BJ (cell line): ENCODE data around the gene NECTIN2. TPM values are rescaled to one million over a fixed set of nuclear protein-coding genes. Genes with fewer than 3 reads are reported as not detected.
"Not testable (repeated sequence)": the region's sequence is repeated elsewhere in the genome, so short reads cannot be mapped to it uniquely, and the experiment has no call there.

Experiments used
- CTCF ChIA-PET: fragments of 350-600 bp; formaldehyde crosslinking; extraction: SDS; loops from one replicate; lab custom pipeline; 2021; ENCODE audit warnings: antibody characterized with exemption, inconsistent platforms; lab: Yijun Ruan, JAX
- POLR2A ChIA-PET: fragments of 300-600 bp; sonication (Branson Sonifier 250); formaldehyde crosslinking; extraction: SDS; loops from one replicate; lab custom pipeline; 2021; ENCODE audit warnings: antibody characterized with exemption; lab: Charles Lee
- DNase-seq: peaks from one replicate; pipeline ENCODE4 v3.0.0-alpha.2; 2011; ENCODE audit warnings: low read depth
- H3K27me3 ChIP-seq: 2 replicates; pipeline ENCODE4 v1.6.0; 2011; ENCODE audit warnings: low read length; ENCODE audit not compliant: control insufficient read depth, insufficient read depth
- H3K36me3 ChIP-seq: 2 replicates; pipeline ENCODE4 v1.5.1; 2011; ENCODE audit warnings: low read length; ENCODE audit not compliant: control insufficient read depth, insufficient read depth
- H3K4me3 ChIP-seq: 2 replicates; pipeline ENCODE4 v1.5.1; 2011; ENCODE audit warnings: low read depth, mild to moderate bottlenecking, control low read depth, low read length
- polyA plus RNA-seq: library from polyadenylated mRNA; depleted of rRNA; stranded (reverse); fragments of >200 nt; gene quantifications from 2 replicates; pipeline ENCODE4 v1.2.3, GENCODE V29; 2011
- TF ChIP-seq, protein P1 (sequence below): IDR thresholded peaks from 2 replicates; pipeline ENCODE4 v1.5.1; 2011; ENCODE audit warnings: low read depth, mild to moderate bottlenecking, control low read depth, inconsistent platforms, low read length, moderate library complexity; ENCODE audit not compliant: insufficient read depth

Gene NECTIN2
- polyA plus RNA-seq, 1 experiment, result 107 TPM

DNA sequence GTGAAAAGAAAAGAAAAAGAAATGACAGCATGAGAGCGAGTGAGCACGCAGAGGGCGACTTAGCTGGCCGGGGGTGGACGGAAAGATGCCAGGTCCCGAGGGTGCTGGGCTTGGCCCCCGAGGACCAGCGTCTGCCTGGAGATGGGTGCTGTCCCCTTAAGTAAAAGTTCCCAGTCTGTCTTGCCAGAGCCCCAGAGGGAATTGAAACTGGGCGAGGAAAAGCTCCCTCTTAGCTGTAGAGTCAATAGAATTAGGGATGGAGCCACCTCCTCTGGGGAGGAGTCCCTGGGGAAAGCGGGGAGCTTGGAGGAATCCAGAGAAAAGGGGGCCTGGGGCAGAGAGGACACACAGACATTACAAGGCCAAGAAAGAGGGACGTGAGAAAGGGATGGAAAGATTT, 23.9 kb upstream of the NECTIN2 start:
- Histone ChIP-seq H3K27me3 (peaks cover 7% of the 10 kb centered on the region; the same call in 1 of the 2 replicates), H3K36me3 (no peaks in the 10 kb centered on the region), H3K4me3 (no peak overlapping the region)
- TF ChIP-seq, protein P1, sequence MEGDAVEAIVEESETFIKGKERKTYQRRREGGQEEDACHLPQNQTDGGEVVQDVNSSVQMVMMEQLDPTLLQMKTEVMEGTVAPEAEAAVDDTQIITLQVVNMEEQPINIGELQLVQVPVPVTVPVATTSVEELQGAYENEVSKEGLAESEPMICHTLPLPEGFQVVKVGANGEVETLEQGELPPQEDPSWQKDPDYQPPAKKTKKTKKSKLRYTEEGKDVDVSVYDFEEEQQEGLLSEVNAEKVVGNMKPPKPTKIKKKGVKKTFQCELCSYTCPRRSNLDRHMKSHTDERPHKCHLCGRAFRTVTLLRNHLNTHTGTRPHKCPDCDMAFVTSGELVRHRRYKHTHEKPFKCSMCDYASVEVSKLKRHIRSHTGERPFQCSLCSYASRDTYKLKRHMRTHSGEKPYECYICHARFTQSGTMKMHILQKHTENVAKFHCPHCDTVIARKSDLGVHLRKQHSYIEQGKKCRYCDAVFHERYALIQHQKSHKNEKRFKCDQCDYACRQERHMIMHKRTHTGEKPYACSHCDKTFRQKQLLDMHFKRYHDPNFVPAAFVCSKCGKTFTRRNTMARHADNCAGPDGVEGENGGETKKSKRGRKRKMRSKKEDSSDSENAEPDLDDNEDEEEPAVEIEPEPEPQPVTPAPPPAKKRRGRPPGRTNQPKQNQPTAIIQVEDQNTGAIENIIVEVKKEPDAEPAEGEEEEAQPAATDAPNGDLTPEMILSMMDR, result no peak
- ChIA-PET POLR2A (no interaction called here), CTCF (interaction anchor here (0.6 to 1.4 kb wide), 4 partner anchors 15 to 98 kb away, joined by 3 to 8 read pairs (median 4); no protein-coding TSS in a partner anchor)
- no peak for DNase-seq

DNA sequence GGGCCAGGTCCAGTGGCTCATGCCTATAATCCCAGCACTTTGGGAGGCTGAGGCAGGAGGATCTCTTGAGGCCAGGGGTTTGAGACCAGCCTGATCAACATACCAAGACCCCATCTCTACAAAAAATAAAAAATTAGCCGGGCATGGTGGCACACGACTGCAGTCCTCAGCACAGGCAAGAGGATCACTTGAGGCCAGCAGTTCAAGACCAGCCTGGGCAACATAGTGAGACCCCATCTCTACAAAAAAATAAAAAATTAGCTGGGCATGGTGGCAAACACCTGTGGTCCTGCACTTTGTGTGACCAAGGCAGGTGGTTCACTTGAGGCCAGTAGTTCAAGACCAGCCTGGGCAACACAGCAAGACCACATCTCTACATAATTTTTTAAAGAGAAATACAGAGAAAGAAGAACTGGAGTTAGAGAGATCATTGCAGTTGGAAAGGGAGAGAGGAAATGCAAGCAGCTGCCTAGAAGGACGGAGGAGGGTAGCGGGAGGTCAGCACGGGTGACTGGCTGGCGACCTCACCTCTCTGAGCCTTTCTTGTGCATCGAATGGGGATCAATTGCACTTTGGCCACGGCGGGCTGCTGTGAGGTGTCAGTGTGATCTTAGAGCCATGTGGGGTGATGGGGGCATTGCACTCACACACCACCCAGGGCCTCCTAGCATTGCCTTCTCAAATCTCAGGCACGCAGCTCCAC, 23.3 kb upstream of the NECTIN2 start:
- CTCF ChIA-PET, result interaction anchor here (0.6 to 1.9 kb wide), 6 partner anchors 13 to 99 kb away, joined by 3 to 6 read pairs (median 4); partner anchors contain the start of gene BCAM
- Histone ChIP-seq H3K27me3 (peaks cover 7% of the 10 kb centered on the region; the same call in 1 of the 2 replicates), H3K36me3 (no peaks in the 10 kb centered on the region), H3K4me3 (no peak overlapping the region)
- DNase-seq, result no peak
- TF ChIP-seq, protein P1, result no peak
- POLR2A ChIA-PET, result no interaction called here

DNA sequence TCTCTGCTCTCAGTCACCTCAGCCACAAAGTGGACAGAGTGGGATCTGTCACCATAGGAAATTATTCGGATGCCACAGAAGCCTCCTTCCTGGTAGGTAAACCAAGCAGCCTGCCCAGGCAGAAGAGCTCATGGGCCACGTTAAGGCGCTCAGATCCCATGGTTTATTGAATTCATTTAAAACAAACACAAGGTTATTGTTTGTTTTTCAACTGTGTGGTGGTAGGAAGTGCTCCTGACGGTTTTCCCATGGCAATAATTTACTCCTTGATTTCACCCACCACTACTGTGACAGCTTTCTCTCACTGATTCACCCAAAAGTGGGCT, 22.8 kb upstream of the NECTIN2 start:
- DNase-seq, result no peak
- no peak overlapping the region for H3K4me3 ChIP-seq
- peaks cover 7% of the 10 kb centered on the region; the same call in 1 of the 2 replicates for H3K27me3 ChIP-seq
- H3K36me3 ChIP-seq, result no peaks in the 10 kb centered on the region
- TF ChIP-seq, protein P1, result no peak
- ChIA-PET POLR2A (no interaction called here), CTCF (interaction anchor here (1.0 to 1.9 kb wide), 5 partner anchors 14 to 99 kb away, joined by 3 to 6 read pairs (median 4); partner anchors contain the start of gene BCAM)

DNA sequence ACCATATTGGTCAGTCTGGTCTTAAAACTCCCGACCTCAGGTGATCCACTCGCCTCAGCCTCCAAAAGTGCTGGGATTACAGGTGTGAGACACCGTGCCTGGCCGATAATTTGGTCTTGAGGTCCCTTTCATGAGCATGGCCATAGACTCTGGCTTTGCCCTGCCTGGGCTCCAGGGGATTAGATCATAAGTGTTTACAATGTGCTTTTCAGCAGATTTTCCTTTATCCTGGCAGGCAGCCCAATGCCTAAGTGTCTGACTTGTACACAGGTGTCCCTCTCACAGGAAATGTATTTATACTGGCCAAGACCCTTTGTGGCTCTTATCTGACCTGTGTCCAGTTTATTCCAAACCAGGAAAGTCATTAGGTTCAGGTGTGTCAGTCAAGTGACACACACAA, 21.3 kb upstream of the NECTIN2 start:
- CTCF ChIA-PET, result interaction anchor here (1.9 kb wide), 1 partner anchor 41 kb away, joined by 5 read pairs; no protein-coding TSS in a partner anchor

DNA sequence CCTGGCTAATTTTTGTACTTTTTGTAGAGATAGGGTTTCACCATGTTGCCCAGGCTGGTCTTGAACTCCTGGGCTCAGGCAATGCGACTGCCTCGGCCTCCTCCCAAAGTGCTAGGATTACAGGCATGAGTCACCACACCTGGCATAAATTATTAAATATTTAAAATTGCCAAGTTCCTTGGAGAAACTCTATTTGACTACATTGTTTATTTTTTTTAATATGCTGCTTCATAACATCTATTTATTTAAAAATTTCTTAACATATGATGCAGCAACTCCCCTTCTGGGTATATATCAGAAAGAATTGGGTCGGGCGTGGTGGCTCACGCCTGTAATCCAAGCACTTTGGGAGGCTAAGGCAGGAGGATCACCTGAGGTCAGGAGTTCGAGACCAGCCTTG, 13.2 kb upstream of the NECTIN2 start:
- CTCF ChIA-PET, H3K4me3 ChIP-seq, H3K27me3 ChIP-seq, POLR2A ChIA-PET, DNase-seq, H3K36me3 ChIP-seq: not testable (repeated sequence)

More for the DNA sequence above, 21.3 kb upstream of the NECTIN2 start:
- TF ChIP-seq, protein P1, result no peak
- DNase-seq, result no peak
- no peaks in the 10 kb centered on the region for H3K36me3 ChIP-seq
- no peak overlapping the region for H3K4me3 ChIP-seq
- peaks cover 7% of the 10 kb centered on the region; the same call in 1 of the 2 replicates for H3K27me3 ChIP-seq
- POLR2A ChIA-PET, result no interaction called here

DNA sequence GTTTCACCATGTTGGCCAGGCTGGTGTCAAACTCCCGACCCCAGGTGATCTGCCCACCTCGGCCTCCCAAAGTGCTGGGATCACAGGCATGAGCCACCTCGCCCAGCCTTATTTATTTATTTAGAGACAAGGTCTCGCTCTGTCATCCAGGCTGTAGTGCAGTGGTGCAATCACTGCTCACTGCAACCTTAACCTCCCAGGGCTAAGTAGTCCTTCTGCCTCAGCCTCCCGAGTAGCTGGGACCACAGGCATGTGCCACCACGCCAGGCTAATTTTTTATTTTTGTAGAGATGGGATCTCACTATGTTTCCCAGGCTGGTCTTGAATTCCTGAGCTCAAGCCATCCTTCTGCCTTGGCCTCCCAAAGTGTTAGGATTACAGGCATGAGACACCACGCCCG, 11.7 kb upstream of the NECTIN2 start:
- POLR2A ChIA-PET, H3K36me3 ChIP-seq, H3K27me3 ChIP-seq, H3K4me3 ChIP-seq, DNase-seq: not testable (repeated sequence)
- CTCF ChIA-PET, result interaction anchor here (2.8 to 3.3 kb wide), 2 partner anchors 10 to 50 kb away, joined by 11 to 16 read pairs; no protein-coding TSS in a partner anchor
